Stimulated activated CD4-positive, alpha-beta T cell treated with anti-CD3 and anti-CD28 coated beads, TNF-alpha, amount 100 ng/mL, for 24 hours (primary cell): ENCODE measurements around the gene CDX2.

Experiments
- DNase-seq, 3 experiments: peaks; one replicate each; pipeline ENCODE4 v3.0.0-alpha.2; 2020; ENCODE audit warnings: low read depth in 3 of 3

Gene CDX2

DNA sequence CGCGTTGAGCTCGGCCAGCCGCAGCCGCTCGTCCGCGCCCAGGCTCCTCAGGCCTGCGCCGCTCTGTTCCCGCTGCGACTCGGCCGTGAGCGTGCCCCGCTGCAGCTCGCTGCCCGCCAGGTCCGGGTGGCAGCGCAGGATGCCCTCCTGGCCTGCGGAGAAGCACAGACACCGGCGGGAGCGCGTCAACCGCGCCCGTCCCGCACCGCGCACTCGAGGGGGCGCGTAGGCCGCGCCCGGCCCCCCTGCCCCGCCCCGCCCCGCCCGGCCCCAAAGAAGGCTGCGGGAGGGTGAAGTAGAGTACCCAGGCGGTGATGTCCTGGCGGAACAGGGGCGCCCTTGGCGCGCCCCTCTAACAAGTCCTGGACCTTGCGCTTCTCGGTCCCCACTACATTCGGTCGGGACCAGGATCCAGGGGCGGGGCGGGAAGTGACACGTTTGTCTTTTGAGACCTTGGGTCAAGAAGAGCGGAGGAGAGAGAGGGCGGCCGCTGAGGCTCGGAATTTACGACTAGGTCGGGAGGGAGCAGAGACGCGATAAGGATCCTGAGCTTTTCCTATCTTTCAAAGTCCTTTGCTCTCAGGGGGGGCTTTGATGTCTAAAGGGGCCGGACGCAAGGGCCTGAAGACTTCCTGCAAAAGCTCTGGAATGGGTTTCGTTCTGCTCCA lies 9.3 kb upstream of the CDX2 start:
- DNase-seq = no peak

DNA sequence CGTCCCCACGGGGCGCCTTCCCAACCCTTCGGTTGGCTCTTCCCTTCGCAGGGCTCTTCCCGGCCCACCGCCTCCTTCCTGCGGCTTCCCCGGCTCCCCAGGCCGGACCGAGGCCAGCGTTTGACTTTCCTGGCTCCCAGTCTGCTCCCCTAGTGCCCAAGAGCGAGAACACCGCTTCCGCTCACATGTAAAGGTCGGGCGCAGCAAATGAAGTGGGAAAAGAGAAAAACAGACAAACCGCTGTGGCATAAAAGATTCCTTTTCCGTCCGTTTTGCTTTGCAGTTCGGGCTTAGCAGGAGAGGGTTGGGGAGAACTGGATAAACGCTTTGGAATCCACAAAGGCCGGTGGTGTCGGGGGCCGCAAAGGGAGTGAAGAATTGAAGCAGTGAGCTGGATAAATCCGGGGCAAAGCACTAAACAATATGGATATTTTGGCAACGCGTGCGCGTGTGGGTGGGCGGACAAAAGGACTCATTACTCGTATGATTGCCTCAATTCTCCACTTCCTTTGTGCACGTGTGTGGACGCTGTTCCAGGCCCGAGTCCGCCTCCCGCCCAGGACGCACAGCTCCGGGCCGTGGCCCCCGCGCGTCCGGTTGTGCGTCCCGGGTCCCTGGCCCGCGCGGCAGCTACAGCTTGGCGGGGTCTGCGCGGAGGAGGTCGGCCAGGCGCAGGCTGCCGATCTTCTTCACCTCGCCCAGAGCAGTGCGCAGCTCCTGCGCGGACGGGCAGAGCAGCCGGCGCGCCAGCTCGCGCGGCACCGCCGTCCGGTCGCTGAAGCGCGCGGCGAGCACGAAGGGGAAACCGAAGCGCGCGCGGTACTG lies 8.6 kb upstream of the CDX2 start:
- no peak for DNase-seq

DNA sequence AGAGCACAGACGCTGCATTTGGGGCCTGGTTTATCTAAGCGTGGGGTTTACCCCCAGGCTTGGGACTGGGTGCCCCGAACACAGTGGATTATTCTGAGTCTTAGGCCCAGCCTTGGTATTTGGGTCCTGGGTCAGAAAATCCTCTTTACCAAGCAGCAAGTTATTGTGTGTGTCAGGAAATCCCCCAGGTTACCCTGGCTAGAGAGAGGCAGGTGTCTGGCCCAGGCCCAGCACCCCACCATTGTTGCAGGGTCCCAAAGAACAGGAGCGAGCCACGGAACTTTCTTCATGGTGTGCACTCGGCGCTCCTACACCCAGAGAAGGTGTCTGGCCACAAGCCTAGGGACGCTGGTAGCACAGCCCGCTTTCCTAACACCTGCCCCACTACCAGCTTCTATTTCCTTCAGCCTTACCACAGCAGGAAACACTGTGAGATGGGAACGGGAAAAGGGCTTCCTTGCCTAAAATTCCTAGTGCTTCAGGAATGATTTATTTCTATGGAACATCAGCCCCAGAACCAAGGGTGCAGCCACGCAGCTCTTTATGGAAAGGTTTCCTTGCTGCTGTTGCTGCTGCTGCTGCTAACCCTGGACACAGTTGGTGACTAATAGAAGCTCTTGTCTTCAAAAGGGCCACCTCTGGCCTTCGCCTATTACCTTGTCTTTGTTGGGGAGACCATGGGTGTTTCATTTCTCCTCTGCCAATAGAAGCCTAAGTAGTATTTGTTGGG lies 7.4 kb upstream of the CDX2 start:
- DNase-seq = no peak

DNA sequence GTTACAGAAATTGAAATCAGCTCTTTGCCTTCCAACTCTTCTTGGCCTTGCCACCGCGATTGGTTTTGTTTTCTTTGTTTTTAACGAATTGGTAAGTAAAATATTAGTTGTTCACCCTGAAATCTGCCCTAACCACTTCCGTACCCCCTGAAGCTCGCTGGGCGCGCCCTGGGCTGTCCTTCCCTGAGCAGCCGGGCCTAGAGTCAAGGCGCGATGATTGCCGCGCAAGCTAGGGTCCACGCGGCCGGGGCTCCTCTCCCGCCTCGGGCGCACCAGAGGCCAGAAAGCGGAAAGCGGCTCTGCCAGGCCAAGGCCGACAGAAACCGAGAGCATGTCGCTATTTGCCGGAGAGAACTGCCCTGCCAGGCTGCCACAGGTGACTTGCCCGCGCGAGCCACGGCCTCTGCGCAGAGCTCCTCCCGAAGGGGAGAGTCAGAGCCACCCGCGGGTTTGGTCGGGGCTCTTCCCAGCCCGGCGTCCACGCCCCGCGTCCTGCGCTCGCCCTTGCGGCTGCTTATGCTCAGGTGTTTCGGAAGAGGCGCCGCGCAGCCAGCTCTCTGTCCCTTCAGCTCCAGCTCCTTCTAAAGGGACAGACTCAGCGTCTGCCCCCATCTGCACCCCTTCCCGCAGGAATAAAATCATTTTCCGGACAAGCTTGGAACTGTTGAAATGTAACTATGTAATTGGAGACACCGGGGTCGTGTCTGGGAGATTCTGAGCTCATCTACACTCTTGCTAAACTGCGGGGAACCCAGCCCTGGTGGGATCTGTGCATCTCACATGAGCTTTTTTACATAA lies 6.6 kb upstream of the CDX2 start:
- no peak for DNase-seq

DNA sequence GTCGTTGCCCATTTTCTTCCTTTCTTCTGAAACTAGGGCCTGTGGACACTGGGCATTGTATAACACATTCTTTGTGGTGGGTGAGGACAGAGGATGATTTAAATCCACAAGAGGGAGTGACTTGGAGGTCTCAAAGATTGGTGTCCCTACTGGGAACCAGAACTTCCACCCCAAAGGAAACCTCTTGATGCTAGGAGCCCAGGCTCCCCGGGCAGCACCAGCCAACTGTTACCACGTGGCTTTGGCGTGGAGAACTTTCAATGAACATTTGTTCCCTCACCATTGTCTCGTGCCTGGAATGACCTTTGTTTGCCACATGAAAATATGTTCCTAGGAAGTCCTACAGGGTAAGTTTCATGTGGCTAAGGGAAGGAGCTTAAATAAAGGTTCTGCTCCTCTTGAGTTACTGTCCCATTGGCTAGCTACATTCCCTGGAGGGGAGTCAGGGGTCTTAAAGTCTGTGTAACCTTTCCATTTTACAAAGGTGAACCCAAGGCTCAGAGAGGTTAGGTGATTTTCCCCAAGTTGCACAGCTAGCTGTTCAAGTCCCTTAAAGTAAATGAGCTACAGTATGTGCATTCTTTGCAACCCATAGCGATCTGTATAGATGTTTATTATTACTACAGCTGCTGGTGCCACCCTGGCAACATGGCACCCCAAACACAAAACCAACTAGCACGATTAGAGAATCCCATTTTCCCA lies 5.0 kb upstream of the CDX2 start:
- no peak for DNase-seq

DNA sequence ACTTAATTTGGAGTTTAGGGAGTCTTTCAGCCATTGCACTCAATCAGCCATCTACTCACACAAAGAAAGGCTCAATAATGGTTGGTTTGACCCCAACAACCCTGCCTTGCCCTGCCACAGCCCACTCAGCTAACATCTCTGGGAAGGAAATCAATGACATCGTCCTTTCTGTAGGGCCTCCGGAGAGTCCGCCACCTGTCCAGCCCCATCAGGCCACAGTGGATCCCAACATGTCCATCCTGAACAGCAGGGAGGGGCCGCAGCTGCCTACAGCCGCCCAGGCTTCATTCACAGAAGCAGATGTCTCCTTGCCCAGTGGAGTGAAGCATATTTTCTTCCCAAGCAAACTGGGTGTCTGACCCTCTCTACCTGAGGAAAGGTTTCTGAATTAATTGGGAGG lies 4.2 kb upstream of the CDX2 start:
- no peak for DNase-seq

DNA sequence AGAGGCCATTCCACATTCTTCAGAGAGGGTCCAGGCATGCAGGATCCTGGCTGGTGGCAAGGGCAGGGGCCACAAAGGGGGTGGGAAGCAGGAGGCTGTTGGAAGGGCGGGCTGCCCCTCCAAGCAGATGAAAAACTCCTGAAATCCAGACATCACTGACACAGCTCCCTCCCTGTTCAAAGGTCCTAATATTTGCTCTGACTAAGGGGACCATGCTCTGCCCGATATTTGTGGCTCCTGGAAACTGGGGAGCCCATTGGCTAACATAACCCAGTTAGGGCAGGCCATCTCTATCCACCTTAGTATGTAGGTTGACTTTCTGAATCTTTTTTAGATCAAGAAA lies 3.3 kb upstream of the CDX2 start:
- DNase-seq = no peak

DNA sequence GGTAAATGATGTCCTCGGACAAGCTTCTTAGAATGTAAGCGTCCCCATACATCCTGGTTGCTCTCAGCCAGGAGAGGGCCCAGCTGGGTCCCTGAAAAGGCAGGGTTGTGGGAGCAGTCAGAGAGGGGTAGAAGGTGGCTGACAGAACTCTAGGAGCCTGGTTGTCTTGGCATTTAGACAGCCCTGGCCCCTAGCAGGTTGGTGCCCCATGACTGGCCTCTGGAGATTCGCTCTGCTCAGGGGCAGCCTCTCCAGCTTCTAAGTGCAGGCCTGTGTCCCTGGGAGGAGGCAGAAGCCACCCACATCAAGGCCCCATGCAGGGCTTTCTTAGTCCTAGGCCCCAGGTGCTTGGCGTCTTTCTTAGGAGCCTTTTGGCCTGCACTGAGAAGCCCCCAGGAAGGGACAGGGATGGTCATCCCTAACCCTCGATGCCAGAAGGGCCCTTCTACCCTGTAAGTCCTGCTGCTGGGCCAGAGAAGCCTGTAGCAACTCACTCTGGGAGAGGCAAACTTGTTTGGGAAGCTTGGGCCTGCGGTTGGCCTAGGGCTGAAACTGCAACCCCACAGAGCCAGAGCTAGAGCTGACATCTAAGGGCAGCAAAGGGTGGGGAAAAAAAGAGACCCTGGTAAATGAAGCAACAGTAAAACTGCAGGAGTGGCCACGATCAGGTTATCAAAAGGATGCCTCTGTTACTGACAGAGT lies 2.8 kb upstream of the CDX2 start:
- DNase-seq = no peak

DNA sequence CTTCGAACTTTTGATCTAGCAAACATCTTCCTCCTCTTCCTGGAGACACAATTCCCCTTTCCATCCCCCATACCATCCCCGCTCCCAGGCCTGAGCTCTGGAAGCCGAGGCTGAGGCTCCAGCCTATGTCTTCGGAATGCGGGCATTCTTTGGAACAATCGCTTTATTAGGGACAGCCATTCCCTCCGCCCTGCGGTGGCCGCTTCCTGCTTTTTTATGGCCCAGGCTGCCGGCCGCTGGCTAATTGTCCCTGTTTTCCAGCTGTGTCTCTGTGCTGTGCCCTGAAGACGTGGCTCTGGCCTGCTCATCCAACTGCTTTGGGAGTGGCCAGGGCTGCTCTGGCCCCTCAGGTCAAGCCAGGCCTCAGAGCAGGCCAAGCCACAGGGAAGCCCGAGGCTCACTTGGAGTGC lies 2.1 kb upstream of the CDX2 start:
- DNase-seq = no peak

DNA sequence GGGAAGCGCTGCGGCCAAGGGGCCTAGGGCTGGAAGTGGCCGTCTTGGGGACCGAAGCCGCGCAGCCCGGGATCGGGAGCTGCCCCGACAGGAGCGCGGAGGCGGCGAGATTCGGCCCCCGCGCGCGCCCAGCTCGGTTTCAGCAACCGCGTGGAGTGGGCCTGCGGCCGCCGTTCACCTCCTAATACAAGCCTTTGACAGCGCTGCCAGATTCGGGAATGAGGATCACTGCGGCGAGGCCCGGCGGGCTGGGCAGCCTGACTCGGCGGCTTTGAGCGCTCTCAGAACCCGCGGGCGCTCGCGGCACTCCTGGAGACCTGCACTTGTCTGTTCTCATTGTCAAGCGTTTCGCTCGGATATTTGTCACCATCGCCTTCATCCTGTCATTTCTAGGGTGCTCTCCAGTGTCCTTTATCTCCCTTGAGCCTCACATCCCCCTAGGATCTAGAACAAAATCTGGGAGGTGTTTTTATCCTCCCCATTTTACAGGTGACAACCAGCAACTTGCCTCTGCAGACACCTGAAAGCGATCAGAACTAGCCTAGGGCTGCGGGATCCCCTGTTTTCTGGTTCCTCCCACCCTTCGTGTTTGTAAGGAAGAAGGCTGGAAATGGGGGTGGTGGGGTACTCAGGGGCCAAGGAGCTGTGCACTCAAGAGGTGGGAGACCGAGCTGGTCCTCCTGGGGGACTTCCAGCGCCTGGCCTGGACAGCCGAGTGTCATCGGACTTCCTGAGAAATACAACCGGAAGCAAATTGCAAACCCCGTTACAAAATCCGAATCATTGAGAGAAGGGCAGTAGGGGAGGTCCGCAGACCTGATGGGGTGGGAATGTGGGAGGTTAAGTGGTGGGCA lies 1.5 kb upstream of the CDX2 start:
- DNase-seq = no peak

DNA sequence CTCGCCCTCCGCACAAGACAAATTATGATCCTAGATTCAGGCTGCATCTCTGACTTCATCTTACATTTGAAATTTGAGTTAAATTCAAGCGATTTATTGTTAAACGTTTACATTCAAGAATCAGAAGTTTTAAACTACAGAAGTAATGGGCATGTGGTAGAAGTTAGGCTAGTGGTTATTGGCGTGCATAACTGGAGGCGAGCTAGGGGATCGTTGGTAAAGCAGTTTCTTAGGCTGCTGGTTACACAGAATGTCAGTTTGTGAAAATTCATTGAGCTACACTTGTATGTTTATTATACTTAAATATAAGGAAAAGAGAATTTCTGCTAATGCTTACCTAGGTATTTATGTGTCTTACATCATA lies 733 bp upstream of the CDX2 start:
- DNase-seq = no peak

DNA sequence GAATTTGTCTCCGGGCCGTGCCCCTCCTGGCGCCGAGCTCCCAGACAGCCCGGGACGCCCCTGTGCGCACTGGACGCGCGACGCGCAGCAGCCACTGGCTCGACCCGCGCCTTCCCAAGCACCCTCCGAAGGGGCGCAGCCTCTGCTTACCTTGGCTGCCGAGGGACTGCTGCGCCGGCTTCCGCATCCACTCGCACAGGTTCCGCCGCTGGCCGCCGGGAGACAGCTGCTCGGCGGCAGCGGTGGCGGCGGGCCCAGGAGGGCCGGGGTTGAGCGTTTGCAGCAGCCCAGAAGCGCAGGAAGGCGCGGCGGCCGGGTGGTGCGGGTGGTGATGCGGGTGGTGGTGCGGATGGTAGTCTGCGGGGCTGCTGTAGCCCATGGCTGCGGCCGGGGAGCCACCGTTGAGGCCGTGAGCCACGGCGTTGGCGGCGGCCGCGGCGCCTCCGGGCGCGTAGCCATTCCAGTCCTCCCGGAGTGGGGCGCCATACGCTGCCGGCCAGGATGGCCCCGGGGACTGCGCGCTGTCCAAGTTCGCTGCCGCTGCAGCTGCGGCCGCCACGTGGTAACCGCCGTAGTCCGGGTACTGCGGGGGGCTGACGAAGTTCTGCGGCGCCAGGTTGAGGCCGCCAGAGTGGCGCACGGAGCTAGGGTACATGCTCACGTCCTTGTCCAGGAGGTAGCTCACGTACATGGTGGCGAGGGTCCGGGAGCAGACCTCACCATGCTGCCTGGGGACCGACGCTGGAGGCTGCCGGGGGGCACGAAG lies 616 bp downstream of the CDX2 start:
- no peak for DNase-seq

DNA sequence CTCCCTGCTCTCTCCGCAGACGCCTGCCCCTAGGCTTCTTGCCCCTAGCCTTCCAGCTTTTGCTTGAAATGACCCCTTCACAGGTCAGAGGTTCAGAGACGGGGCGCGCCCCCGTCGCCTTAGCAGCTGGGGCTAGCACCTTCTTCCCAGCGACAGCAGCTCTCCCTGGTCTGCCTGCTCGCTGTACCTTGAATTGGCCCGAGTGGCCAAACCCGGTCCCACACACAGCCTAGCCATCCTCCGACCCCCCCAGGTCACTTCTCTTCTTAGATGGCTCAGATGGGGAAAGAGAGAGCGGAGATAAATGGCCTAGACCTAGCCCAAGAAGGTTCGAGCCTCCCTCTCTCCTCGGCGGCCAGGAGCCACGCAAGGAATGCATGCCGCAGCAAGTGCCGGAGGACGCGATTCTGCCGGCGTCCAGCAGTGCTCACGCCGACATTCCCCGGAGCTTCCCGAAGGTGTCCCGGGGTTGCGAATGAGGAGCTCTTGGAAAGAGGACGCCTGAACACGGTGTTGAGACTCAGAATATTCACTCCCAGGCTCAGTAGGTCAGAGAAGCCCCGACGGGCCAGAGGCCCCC lies 1.3 kb downstream of the CDX2 start:
- DNase-seq = no peak

DNA sequence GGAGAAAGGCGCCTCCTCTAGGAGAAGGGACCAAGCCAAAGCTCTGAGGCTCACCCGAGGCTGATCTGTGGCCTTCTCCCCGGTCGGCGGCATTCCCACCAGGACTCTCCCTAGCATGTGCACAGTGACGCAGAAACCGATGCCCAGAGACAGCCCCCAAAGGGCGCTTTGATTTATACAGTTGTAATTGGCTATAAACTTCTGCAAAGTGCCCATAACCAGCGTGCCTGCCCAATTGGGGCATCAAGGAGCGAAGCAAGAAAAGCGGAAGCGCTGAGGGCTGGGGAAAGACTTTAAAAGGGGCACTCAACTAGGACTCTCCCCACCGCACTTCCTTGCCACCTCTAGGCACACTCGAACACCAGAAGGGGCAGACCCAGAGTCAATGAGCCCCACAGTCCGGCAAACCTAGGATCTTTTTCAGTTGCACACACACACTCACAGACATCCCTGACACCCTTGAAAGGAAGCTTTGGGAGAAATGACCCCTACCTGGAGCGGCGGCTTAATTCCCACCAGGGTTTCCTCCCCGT lies 1.8 kb downstream of the CDX2 start:
- no peak for DNase-seq

DNA sequence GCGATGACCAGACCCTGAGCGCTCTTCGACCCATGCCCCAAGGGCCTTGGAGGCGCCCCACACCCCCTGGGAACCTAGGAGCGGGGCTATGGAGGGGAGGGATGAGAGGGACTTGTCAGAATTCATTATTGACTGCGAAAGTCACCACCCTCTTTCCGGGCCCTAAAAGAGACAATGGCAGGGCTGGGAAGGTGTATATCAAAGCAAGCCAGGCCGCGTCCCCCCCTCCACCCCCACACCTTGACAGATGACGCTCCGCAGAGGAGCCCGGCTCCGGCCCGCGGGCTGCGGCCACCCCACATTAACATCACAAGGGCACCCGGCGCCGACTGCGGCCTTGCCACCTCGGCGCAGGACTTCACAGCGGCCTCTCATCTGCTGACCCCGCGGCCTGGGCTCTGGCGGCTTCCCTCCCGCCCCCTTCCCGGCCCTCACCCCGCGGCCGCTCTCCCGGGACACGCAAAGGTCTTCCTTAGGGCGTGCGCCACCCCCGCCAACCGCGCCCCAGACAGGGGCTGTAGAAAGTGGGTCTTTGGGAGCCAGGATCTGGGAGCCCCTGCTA lies 2.4 kb downstream of the CDX2 start:
- no peak for DNase-seq

DNA sequence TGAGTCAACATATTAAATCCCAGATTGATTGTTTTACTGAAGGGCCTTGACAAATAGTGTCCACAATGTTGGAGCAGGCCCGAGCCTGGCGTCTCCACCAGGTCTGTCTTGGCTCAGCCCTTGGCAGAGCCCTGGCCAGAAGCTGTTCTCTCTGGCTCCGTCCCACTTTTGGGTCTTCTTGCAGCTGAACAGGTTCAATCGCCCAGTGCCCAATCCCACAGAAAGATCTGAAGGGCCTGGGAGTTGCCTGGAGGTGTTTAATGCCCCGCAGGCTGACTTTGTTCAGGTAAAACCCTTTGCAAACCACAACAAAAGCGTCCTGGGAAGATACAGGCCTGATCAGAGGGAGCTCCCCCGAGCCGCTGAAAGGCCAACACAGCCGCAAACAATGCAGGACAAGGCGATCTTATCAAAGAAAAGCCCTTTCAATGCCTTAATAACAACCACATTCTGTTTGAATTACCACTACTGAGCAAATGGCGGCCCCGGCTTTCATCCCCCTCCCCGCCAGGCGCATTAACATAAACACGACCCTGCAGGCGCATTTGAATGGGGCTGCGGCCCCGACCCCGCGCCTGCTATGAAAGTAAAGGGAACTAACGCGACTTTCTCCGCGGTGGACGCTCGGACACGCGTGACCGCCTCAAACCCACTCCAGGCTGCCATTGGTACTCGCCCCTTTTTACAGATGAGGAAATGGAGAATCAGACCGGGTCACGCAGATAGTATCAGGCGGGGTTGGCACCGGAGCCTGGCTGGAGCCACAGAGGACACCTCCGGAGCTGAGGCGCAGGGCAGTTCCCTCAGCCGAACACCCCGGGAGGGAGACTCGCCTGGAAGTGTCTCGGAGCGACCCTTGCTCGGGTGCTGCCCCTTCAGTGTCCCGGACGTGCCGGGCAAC lies 3.1 kb downstream of the CDX2 start:
- DNase-seq = no peak

DNA sequence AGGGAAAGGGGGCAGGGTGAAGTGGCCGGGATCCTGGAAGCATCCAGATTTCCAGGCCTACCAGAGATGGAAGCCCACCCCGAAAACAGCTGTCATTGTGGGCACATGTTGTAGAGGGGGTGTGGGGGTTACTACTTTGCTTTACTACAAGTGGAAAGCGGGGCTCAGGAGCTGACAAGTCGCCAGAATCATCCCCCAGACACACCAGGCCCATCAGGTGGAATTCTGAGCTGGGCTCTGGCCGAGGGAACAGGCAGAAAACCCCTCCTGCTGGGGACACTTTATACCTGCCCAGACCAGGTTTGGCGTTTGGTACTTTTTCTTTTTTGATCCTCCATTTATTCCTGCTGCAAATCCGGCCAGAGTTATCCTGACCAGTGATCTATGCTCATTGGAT lies 3.8 kb downstream of the CDX2 start:
- DNase-seq = no peak
